A549 (cell line): ENCODE data around the gene FOXC2. TPM values are rescaled to one million over a fixed set of nuclear protein-coding genes. Genes with fewer than 3 reads are reported as not detected.

Experiments used
- ATAC-seq, 2 experiments: fragments of 200-7000 bp in 1 of 2; fragments of >200 bp in 1 of 2; cut with Nextera tagmentation in 1 of 2; cut with Tn5 transposase in 1 of 2; 3 replicates each; pipeline versions ENCODE4 v1.8.0 to v1.9.1; 2018 to 2020; ENCODE audit warnings: mild to moderate bottlenecking in 1 of 2, moderate library complexity in 1 of 2
- CTCF ChIA-PET: fragments of 300-600 bp; sonication (Branson Sonifier 250); formaldehyde crosslinking; extraction: SDS; loops from one replicate; lab custom pipeline; 2021; ENCODE audit warnings: antibody characterized with exemption, inconsistent platforms; lab: Yijun Ruan, JAX
- POLR2A ChIA-PET: fragments of 350-600 bp; formaldehyde crosslinking; extraction: SDS; loops from one replicate; lab custom pipeline; 2021; ENCODE audit warnings: antibody characterized with exemption, inconsistent platforms; lab: Yijun Ruan, JAX
- DNase-seq, 2 experiments: peaks; one replicate each; pipeline versions ENCODE4 v3.0.0 to v3.0.0-alpha.2; 2011 to 2016; ENCODE audit warnings: low read depth in 1 of 2, low spot score in 1 of 2
- FAIRE-seq: peaks from 2 replicates; lab custom pipeline; 2011; peaks lifted over from hg19 to GRCh38; lab: Jason Lieb, UNC
- H3K27ac ChIP-seq, 2 experiments: fragments of >200 bp; sonication (Bioruptor Twin); formaldehyde crosslinking; 3 replicates each; pipeline ENCODE4 v1.5.1; 2016 to 2017
- H3K4me1 ChIP-seq: fragments of >200 bp; sonication (Bioruptor Twin); formaldehyde crosslinking; 3 replicates; pipeline ENCODE4 v1.6.1; 2016
- H3K4me2 ChIP-seq: fragments of >200 bp; sonication (Bioruptor Twin); formaldehyde crosslinking; 3 replicates; pipeline ENCODE4 v1.6.1; 2016
- H3K4me3 ChIP-seq: fragments of >200 bp; sonication (Bioruptor Twin); formaldehyde crosslinking; 3 replicates; pipeline ENCODE4 v1.5.1; 2016
- H3K9me3 ChIP-seq: fragments of >200 bp; sonication (Bioruptor Twin); formaldehyde crosslinking; 3 replicates; pipeline ENCODE4 v1.6.1; 2016
- ATOH8 ChIP-seq: fragments of 250-450 bp; sonication (Bioruptor Pico); IDR thresholded peaks from 2 replicates; pipeline ENCODE4 v1.5.0; 2020; ENCODE audit warnings: low read depth, mild to moderate bottlenecking, moderate library complexity
- CBX2 ChIP-seq: fragments of 200-600 bp; sonication (generic); IDR thresholded peaks from 2 replicates; pipeline ENCODE4 v1.6.1; 2016; ENCODE audit warnings: low read depth, mild to moderate bottlenecking, borderline replicate concordance
- CEBPB ChIP-seq, 2 experiments: fragments of >200 bp in 1 of 2; sonication (Bioruptor Twin) in 1 of 2; formaldehyde crosslinking in 1 of 2; IDR thresholded peaks; 2 replicates each; pipeline ENCODE4 v1.6.1; 2012 to 2016
- CTCF ChIP-seq: fragments of >200 bp; sonication (Bioruptor Twin); formaldehyde crosslinking; IDR thresholded peaks from 3 replicates; pipeline ENCODE4 v1.5.1; 2016
- EP300 ChIP-seq, 2 experiments: fragments of >200 bp; sonication (Bioruptor Twin); formaldehyde crosslinking; IDR thresholded peaks; 2 replicates in 1 of 2; 3 replicates in 1 of 2; pipeline ENCODE4 v1.6.1; 2016 to 2017
- FOSB ChIP-seq: fragments of 250-450 bp; sonication (Bioruptor Pico); IDR thresholded peaks from 2 replicates; pipeline ENCODE4 v1.5.0; 2020; ENCODE audit warnings: mild to moderate bottlenecking, moderate library complexity
- FOXS1 ChIP-seq: fragments of 250-450 bp; sonication (Bioruptor Pico); IDR thresholded peaks from 2 replicates; pipeline ENCODE4 v1.5.0; 2020; ENCODE audit warnings: mild to moderate bottlenecking, moderate library complexity
- GATA3 ChIP-seq: IDR thresholded peaks from 2 replicates; pipeline ENCODE4 v1.6.1; 2012; ENCODE audit warnings: borderline replicate concordance
- HES2 ChIP-seq: fragments of >200 bp; sonication (Bioruptor Twin); formaldehyde crosslinking; IDR thresholded peaks from 2 replicates; pipeline ENCODE4 v1.6.1; 2016
- HOXA7 ChIP-seq: fragments of 250-450 bp; sonication (Bioruptor Pico); IDR thresholded peaks from 2 replicates; pipeline ENCODE4 v1.5.0; 2020; ENCODE audit warnings: mild to moderate bottlenecking, moderate library complexity
- JUNB ChIP-seq: fragments of >200 bp; sonication (Bioruptor Twin); formaldehyde crosslinking; IDR thresholded peaks from 2 replicates; pipeline ENCODE4 v1.6.1; 2016
- KDM5A ChIP-seq: fragments of 200-600 bp; sonication (generic); IDR thresholded peaks from 2 replicates; pipeline ENCODE4 v1.6.1; 2016; ENCODE audit warnings: antibody characterized with exemption, mild to moderate bottlenecking
- MAZ ChIP-seq: fragments of 150-350 bp; IDR thresholded peaks from 2 replicates; pipeline ENCODE4 v1.6.1; 2014; ENCODE audit warnings: antibody characterized with exemption, low read depth, low read length, borderline replicate concordance
- PBX3 ChIP-seq: IDR thresholded peaks from 2 replicates; pipeline ENCODE4 v1.6.1; 2012
- PHF8 ChIP-seq: fragments of 200-600 bp; sonication (generic); IDR thresholded peaks from 2 replicates; pipeline ENCODE4 v1.6.1; 2016; ENCODE audit warnings: low read depth, mild to moderate bottlenecking, antibody characterized with exemption, moderate library complexity, borderline replicate concordance
- POLR2A ChIP-seq: IDR thresholded peaks from 2 replicates; pipeline ENCODE4 v1.6.1; 2012; ENCODE audit warnings: mild to moderate bottlenecking, low read length
- POLR2AphosphoS2 ChIP-seq: conservative IDR thresholded peaks from 2 replicates; pipeline ENCODE4 v1.6.1; 2012; ENCODE audit warnings: low read length, improper control_type of control experiment, inconsistent platforms
- RAD21 ChIP-seq, 2 experiments: fragments of >200 bp in 1 of 2; sonication (Bioruptor Twin) in 1 of 2; formaldehyde crosslinking in 1 of 2; IDR thresholded peaks in 1 of 2; conservative IDR thresholded peaks in 1 of 2; 2 replicates in 1 of 2; 3 replicates in 1 of 2; pipeline ENCODE4 v1.6.1; 2012 to 2018; ENCODE audit warnings: inconsistent platforms in 1 of 2
- RARB ChIP-seq: fragments of 250-450 bp; sonication (Bioruptor Pico); IDR thresholded peaks from 2 replicates; pipeline ENCODE4 v1.8.0; 2021; ENCODE audit warnings: mild to moderate bottlenecking, moderate library complexity
- SMC3 ChIP-seq: fragments of >200 bp; sonication (Bioruptor Twin); formaldehyde crosslinking; IDR thresholded peaks from 3 replicates; pipeline ENCODE4 v1.6.1; 2018; ENCODE audit warnings: inconsistent platforms
- TP53 ChIP-seq: fragments of 250-450 bp; sonication (Bioruptor Pico); IDR thresholded peaks from 2 replicates; pipeline ENCODE4 v1.5.0; 2021; ENCODE audit warnings: mild to moderate bottlenecking, moderate library complexity
- USF2 ChIP-seq: fragments of 450-650 bp; IDR thresholded peaks from 2 replicates; pipeline ENCODE4 v1.6.1; 2014; ENCODE audit warnings: antibody characterized with exemption
- ZSCAN20 ChIP-seq: fragments of 250-450 bp; sonication (Bioruptor Pico); IDR thresholded peaks from 2 replicates; pipeline ENCODE4 v1.8.0; 2022; ENCODE audit warnings: mild to moderate bottlenecking, moderate library complexity
- WGBS: methylation state at CpG from one replicate; pipeline ENCODE4 v1.1.6; 2017; ENCODE audit errors: missing lambda C conversion rate; 5-methylcytosine and 5-hydroxymethylcytosine counted together
- polyA plus RNA-seq, 4 experiments: library from polyadenylated mRNA; depleted of rRNA in 3 of 4; stranded (reverse); fragments of >200 nt; fragmentation: RNase III in 1 of 4; extraction: RNeasy Plus Mini Kit Qiagen cat#74134 plus additional on column Dnase treatment in 1 of 4; gene quantifications; 2 replicates in 3 of 4; 3 replicates in 1 of 4; pipeline ENCODE4 v1.2.3, GENCODE V29; 2011 to 2017

FOXC2 gene
- polyA plus RNA-seq, 2 of the 4 experiments (the other 2 are of a cell fraction), result 0.06 to 0.28 TPM

GRCh38 chr16:86525696-86526095 is 40.9 kb upstream of the FOXC2 start:
- Histone ChIP-seq H3K4me1 (no peaks in the 10 kb centered on the region), H3K9me3 (peaks cover 3% of the 10 kb centered on the region; the same call in 1 of the 3 replicates), H3K4me3 (no peak overlapping the region), H3K27ac (no peak overlapping the region), H3K4me2 (no peak overlapping the region)
- CTCF ChIA-PET, result interaction anchor here (0.6 to 1.6 kb wide), 3 partner anchors 8 to 1377 kb away, joined by 3 to 5 read pairs (median 3); no protein-coding TSS in a partner anchor
- no peak for DNase-seq
- no peak for ATAC-seq
- FAIRE-seq, result no peak
- TF ChIP-seq SMC3 (no peak), PBX3 (no peak), RARB (CRISPR knock-in tag) (no peak), FOXS1 (CRISPR knock-in tag) (no peak), POLR2AphosphoS2 (no peak), KDM5A (no peak), JUNB (no peak), TP53 (CRISPR knock-in tag) (no peak), MAZ (no peak), CBX2 (no peak), EP300 (IDR thresholded peaks at IDR 0.05) (no peak), CTCF (no peak), POLR2A (no peak), CEBPB (IDR thresholded peaks at IDR 0.05) (no peak), PHF8 (no peak), USF2 (no peak), ZSCAN20 (no peak), GATA3 (no peak), HES2 (no peak)
- WGBS, result 53% methylated on average over 12 of the region's 12 CpGs
- POLR2A ChIA-PET, result no interaction called here

- WGBS, result 95% methylated on average over 15 of the region's 15 CpGs
- ChIA-PET POLR2A (no interaction called here), CTCF (interaction anchor here (1.3 to 6.3 kb wide), 4 partner anchors 9 to 493 kb away, joined by 3 to 66 read pairs (median 4); no protein-coding TSS in a partner anchor)
- H3K4me1 ChIP-seq, result no peaks in the 10 kb centered on the region
- no peak overlapping the region for H3K4me3 ChIP-seq
- ATAC-seq (no peak), FAIRE-seq (no peak), DNase-seq (no peak)
- TF ChIP-seq ATOH8 (CRISPR knock-in tag), result no peak
- no peak for TF ChIP-seq CTCF
- no peak for TF ChIP-seq FOSB (CRISPR knock-in tag)
- TF ChIP-seq RAD21 (conservative IDR thresholded peaks at IDR 0.05 in 1 of 2, IDR thresholded peaks at IDR 0.05 in 1 of 2), result no peak
- TF ChIP-seq HOXA7 (CRISPR knock-in tag), result no peak
- no peak overlapping the region for H3K27ac ChIP-seq
- H3K9me3 ChIP-seq, result peaks cover 3% of the 10 kb centered on the region; the same call in 1 of the 3 replicates
- no peak overlapping the region for H3K4me2 ChIP-seq
Measured at GRCh38 chr16:86527366-86527765, 39.3 kb upstream of the FOXC2 start.
